Caco-2 (cell line): Measurements from ENCODE around the gene ZFHX2. TPM values are rescaled to one million over a fixed set of nuclear protein-coding genes. Genes with fewer than 3 reads are reported as not detected.

ENCODE experiments used
- BruUV-seq: library from RNA; stranded (reverse); fragments of 400-500 nt; replicated peaks from 2 replicates; lab custom pipeline; 2021; lab: Mats Ljungman, UMichigan
- CTCF ChIA-PET: fragments of 300-600 bp; sonication (Branson Sonifier 250); formaldehyde crosslinking; loops from one replicate; lab custom pipeline; 2022; ENCODE audit warnings: antibody characterized with exemption; lab: Charles Lee
- POLR2A ChIA-PET: fragments of 300-600 bp; sonication (Branson Sonifier 250); formaldehyde crosslinking; loops from one replicate; lab custom pipeline; 2022; ENCODE audit warnings: antibody characterized with exemption; lab: Charles Lee
- DNase-seq, 2 experiments: peaks; one replicate each; pipeline versions ENCODE4 v3.0.0 to v3.0.0-alpha.2; 2020 to 2022
- H3K27me3 ChIP-seq: replicated peaks from 2 replicates; pipeline ENCODE4 v1.6.0; 2011; ENCODE audit warnings: low read length; ENCODE audit not compliant: control insufficient read depth, insufficient read depth
- H3K36me3 ChIP-seq: 2 replicates; pipeline ENCODE4 v1.5.1; 2011; ENCODE audit warnings: low read length; ENCODE audit not compliant: control insufficient read depth, insufficient read depth
- H3K4me1 ChIP-seq: fragments of 250-450 bp; sonication (Bioruptor Pico); 2 replicates; pipeline ENCODE4 v1.5.1; 2020; ENCODE audit warnings: mild to moderate bottlenecking
- H3K4me3 ChIP-seq: 2 replicates; pipeline ENCODE4 v1.5.1; 2011; ENCODE audit warnings: low read depth, mild to moderate bottlenecking, control low read depth, low read length
- H3K9me3 ChIP-seq: fragments of 250-450 bp; sonication (Bioruptor Pico); 2 replicates; pipeline ENCODE4 v1.5.1; 2020; ENCODE audit warnings: mild to moderate bottlenecking, moderate library complexity
- H3K27ac Mint-ChIP-seq: one replicate; pipeline ENCODE4 v1.8.0; 2022; ENCODE audit warnings: mixed read lengths; ENCODE audit not compliant: unreplicated experiment
- H3K27me3 Mint-ChIP-seq: one replicate; pipeline ENCODE4 v1.8.0; 2022; ENCODE audit warnings: mixed read lengths; ENCODE audit not compliant: insufficient read depth, unreplicated experiment
- H3K36me3 Mint-ChIP-seq: one replicate; pipeline ENCODE4 v1.8.0; 2022; ENCODE audit warnings: mild to moderate bottlenecking, mixed read lengths; ENCODE audit not compliant: insufficient read depth, unreplicated experiment
- H3K4me1 Mint-ChIP-seq: one replicate; pipeline ENCODE4 v1.8.0; 2022; ENCODE audit warnings: low read depth, mixed read lengths; ENCODE audit not compliant: unreplicated experiment
- H3K4me3 Mint-ChIP-seq: one replicate; pipeline ENCODE4 v1.8.0; 2022; ENCODE audit warnings: mild to moderate bottlenecking, moderate library complexity, mixed read lengths; ENCODE audit not compliant: unreplicated experiment
- H3K9me3 Mint-ChIP-seq: one replicate; pipeline ENCODE4 v1.8.0; 2022; ENCODE audit warnings: mixed read lengths; ENCODE audit not compliant: unreplicated experiment
- CTCF ChIP-seq, 2 experiments: fragments of 200-600 bp in 1 of 2; IDR thresholded peaks; 1 replicate in 1 of 2; 2 replicates in 1 of 2; pipeline versions ENCODE4 v1.5.1 to v1.8.0; 2011 to 2022; ENCODE audit warnings: antibody characterized with exemption in 1 of 2, control low read depth in 1 of 2, inconsistent platforms in 1 of 2, low read depth in 1 of 2, low read length in 1 of 2, mild to moderate bottlenecking in 1 of 2, moderate library complexity in 1 of 2; ENCODE audit not compliant: insufficient read depth in 1 of 2, severe bottlenecking in 1 of 2, unreplicated experiment in 1 of 2
- intact Hi-C: fragments of 100-400 bp; cut with micrococcal nuclease; formaldehyde crosslinking; loops from one replicate; pipeline ENCODE4 v1.10.0; 2022; ENCODE audit not compliant: unreplicated experiment
- total RNA-seq: library from RNA; stranded (reverse); gene quantifications from 2 replicates; pipeline ENCODE4 v1.2.3, GENCODE V29; 2022

Gene ZFHX2
- total RNA-seq, 1 experiment from 2014 or later = 1.1 TPM

GRCh38 chr14:23545740-23546365 is 5.7 kb downstream of the ZFHX2 start:
- no TSS peak for BruUV-seq
- Mint-ChIP-seq H3K4me1 (peaks cover 19% of the 10 kb centered on the region), H3K9me3 (no peaks in the 10 kb centered on the region), H3K27ac (no peak overlapping the region), H3K4me3 (no peak overlapping the region), H3K27me3 (no peaks in the 10 kb centered on the region), H3K36me3 (no peaks in the 10 kb centered on the region)
- Histone ChIP-seq H3K4me1 (no peaks in the 10 kb centered on the region), H3K9me3 (no peaks in the 10 kb centered on the region), H3K4me3 (no peak overlapping the region), H3K27me3 (no peaks in the 10 kb centered on the region), H3K36me3 (no peaks in the 10 kb centered on the region; the same call in 1 of the 2 replicates)
- DNase-seq = no peak
- no peak for TF ChIP-seq CTCF (IDR thresholded peaks at IDR 0.05; ENCODE audit: insufficient read depth in 1 of 2, low read depth in 1 of 2, low read length in 1 of 2, severe bottlenecking in 1 of 2, unreplicated experiment in 1 of 2)
- CTCF ChIA-PET = no interaction called here
- POLR2A ChIA-PET = no interaction called here
- intact Hi-C loops = no loop called here

- Histone ChIP-seq H3K36me3 (no peaks in the 10 kb centered on the region; the same call in 1 of the 2 replicates), H3K9me3 (no peaks in the 10 kb centered on the region), H3K4me1 (no peaks in the 10 kb centered on the region), H3K4me3 (no peak overlapping the region), H3K27me3 (no peaks in the 10 kb centered on the region)
- intact Hi-C loops = no loop called here
- H3K27ac Mint-ChIP-seq = peak overlapping the region; percentile 33
- CTCF ChIA-PET = no interaction called here
- peaks cover 19% of the 10 kb centered on the region for H3K4me1 Mint-ChIP-seq
- POLR2A ChIA-PET = no interaction called here
- H3K36me3 Mint-ChIP-seq = no peaks in the 10 kb centered on the region
- no peak for DNase-seq
- no peak overlapping the region for H3K4me3 Mint-ChIP-seq
- H3K27me3 Mint-ChIP-seq = no peaks in the 10 kb centered on the region
- TF ChIP-seq CTCF (IDR thresholded peaks at IDR 0.05; ENCODE audit: insufficient read depth in 1 of 2, low read depth in 1 of 2, low read length in 1 of 2, severe bottlenecking in 1 of 2, unreplicated experiment in 1 of 2) = no peak
- BruUV-seq = no TSS peak
- no peaks in the 10 kb centered on the region for H3K9me3 Mint-ChIP-seq
Measured at GRCh38 chr14:23544511-23545447, 6.8 kb downstream of the ZFHX2 start.

- Mint-ChIP-seq H3K9me3 (no peaks in the 10 kb centered on the region), H3K36me3 (no peaks in the 10 kb centered on the region), H3K27ac (no peak overlapping the region), H3K4me1 (peaks cover 26% of the 10 kb centered on the region), H3K4me3 (no peak overlapping the region), H3K27me3 (no peaks in the 10 kb centered on the region)
- no peak for DNase-seq
- no peaks in the 10 kb centered on the region for H3K9me3 ChIP-seq
- TF ChIP-seq CTCF (IDR thresholded peaks at IDR 0.05; ENCODE audit: insufficient read depth in 1 of 2, low read depth in 1 of 2, low read length in 1 of 2, severe bottlenecking in 1 of 2, unreplicated experiment in 1 of 2) = no peak
- BruUV-seq = no TSS peak
- no peak overlapping the region for H3K4me3 ChIP-seq
- CTCF ChIA-PET = no interaction called here
- intact Hi-C loops = no loop called here
- POLR2A ChIA-PET = no interaction called here
- H3K36me3 ChIP-seq = no peaks in the 10 kb centered on the region; the same call in 1 of the 2 replicates
- no peaks in the 10 kb centered on the region for H3K4me1 ChIP-seq
- no peaks in the 10 kb centered on the region for H3K27me3 ChIP-seq
Measured at GRCh38 chr14:23543403-23543802, 8.2 kb downstream of the ZFHX2 start.
